Measurements from ENCODE around the gene CCDC198. TPM values are rescaled to one million over a fixed set of nuclear protein-coding genes. Genes with fewer than 3 reads are reported as not detected.

The CCDC198 gene
- total RNA-seq, 4 donors from 2014 or later: not detected

- TF ChIP-seq CTCF (IDR thresholded peaks at IDR 0.05) (no peak), POLR2AphosphoS5 (IDR thresholded peaks at IDR 0.05) (no peak), EP300 (IDR thresholded peaks at IDR 0.05) (no peak), POLR2A (IDR thresholded peaks at IDR 0.05) (no peak)
- DNase-seq (ENCODE audit: low spot score in 2 of 2): no peak
- 71% methylated on average over 2 of the region's 2 CpGs for WGBS
- H3K4me3 ChIP-seq: no peak overlapping the region
- H3K27ac ChIP-seq: no peak overlapping the region
- no peaks in the 10 kb centered on the region for H3K9me3 ChIP-seq
- H3K36me3 ChIP-seq: no peaks in the 10 kb centered on the region
- H3K4me1 ChIP-seq: no peaks in the 10 kb centered on the region
- H3K27me3 ChIP-seq: no peaks in the 10 kb centered on the region
Measured at GRCh38 chr14:57508756-57509155, 15.1 kb upstream of the CCDC198 start.

DNA sequence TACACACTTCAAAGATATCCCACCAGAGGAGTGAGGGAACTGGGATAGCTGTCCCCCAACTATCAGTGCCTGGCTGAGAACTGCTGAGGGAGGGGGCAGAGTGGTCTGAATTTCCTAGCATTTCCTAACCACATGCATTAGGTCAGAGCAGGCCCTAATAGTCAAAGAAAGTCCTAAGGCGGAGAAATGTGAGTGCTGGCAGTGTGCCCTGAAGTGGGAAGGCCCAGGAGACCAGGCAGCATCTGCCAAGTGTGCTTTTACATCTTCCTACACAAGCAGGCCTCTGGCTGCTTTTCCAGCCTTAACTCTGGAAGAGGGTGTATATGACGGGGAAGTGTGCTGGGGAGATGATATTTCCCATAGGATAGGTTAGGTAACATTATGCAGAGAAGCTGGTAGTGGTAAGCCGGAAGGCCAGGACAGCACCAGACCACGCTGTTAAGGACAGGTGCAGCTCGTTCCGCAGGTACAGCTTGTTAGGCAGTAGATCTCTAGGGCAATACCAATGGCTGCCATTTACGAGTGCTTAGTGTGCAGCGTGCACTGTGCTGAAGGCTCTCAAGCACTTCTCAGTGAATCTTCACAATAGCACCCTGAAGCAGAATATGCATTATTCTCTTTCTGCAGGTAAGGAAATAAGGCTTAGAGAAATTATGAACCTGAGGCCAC lies 9.1 kb upstream of the CCDC198 start:
- DNase-seq (ENCODE audit: low spot score in 2 of 2): no peak
- Histone ChIP-seq H3K27ac (no peak overlapping the region), H3K36me3 (no peaks in the 10 kb centered on the region), H3K9me3 (no peaks in the 10 kb centered on the region), H3K4me1 (peaks cover 2% of the 10 kb centered on the region), H3K27me3 (no peaks in the 10 kb centered on the region), H3K4me3 (no peak overlapping the region)
- TF ChIP-seq EP300 (IDR thresholded peaks at IDR 0.05): no peak
- TF ChIP-seq POLR2AphosphoS5 (IDR thresholded peaks at IDR 0.05): no peak
- TF ChIP-seq POLR2A (IDR thresholded peaks at IDR 0.05): no peak
- no peak for TF ChIP-seq CTCF (IDR thresholded peaks at IDR 0.05)
- 59% methylated on average over 8 of the region's 8 CpGs for WGBS

DNA sequence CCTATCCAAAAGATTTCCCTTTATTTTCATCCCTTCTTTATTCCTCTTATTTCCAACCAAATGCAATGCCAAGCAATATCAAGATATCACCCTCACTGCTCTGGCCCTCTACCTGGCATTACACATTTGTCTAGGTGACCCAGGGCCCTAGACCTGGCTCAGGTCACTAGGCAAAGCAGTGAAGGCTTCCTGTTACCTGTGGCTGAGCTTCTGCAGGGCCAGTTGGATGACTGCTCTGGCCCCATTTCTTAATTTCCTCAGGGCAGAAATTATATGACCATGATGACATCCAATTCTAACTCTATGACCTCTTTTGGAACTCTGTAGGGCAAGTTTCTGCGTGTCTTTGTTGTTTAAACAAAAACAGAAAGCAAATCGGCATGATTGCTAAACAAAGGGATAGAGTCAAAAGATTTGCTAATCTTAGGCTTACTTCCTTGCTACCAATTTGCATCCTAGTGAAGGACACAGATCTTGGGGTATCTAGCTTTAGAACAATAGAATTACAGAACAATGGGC lies 7.4 kb upstream of the CCDC198 start:
- H3K27ac ChIP-seq: no peak overlapping the region
- no peak for DNase-seq (ENCODE audit: low spot score in 2 of 2)
- H3K4me3 ChIP-seq: no peak overlapping the region
- H3K4me1 ChIP-seq: peaks cover 2% of the 10 kb centered on the region
- no peaks in the 10 kb centered on the region for H3K27me3 ChIP-seq
- WGBS: 16% methylated on average over 2 of the region's 2 CpGs
- TF ChIP-seq CTCF (IDR thresholded peaks at IDR 0.05) (no peak), EP300 (IDR thresholded peaks at IDR 0.05) (no peak), POLR2A (IDR thresholded peaks at IDR 0.05) (no peak), POLR2AphosphoS5 (IDR thresholded peaks at IDR 0.05) (no peak)
- H3K36me3 ChIP-seq: no peaks in the 10 kb centered on the region
- no peaks in the 10 kb centered on the region for H3K9me3 ChIP-seq

DNA sequence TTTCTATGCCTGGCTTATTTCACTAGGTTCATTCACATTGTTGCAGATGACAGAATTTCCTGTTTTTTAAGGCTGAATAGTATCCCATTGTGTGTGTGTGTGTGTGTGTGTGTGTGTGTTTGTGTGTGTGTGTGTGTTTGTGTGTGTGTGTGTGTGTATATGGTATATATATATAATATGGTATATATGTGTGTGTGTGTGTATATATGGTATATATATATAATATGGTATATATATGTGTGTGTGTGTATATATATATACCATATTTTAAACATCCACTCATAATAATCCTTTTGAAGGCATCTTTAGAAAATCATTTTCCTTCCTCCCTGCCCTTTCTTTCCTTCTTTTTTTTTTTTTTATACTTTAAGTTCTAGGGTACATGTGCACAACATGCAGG lies 5.0 kb upstream of the CCDC198 start:
- no peak overlapping the region for H3K27ac ChIP-seq
- no peak for TF ChIP-seq POLR2A (IDR thresholded peaks at IDR 0.05)
- no peak for TF ChIP-seq EP300 (IDR thresholded peaks at IDR 0.05)
- TF ChIP-seq CTCF (IDR thresholded peaks at IDR 0.05): no peak
- TF ChIP-seq POLR2AphosphoS5 (IDR thresholded peaks at IDR 0.05): no peak

GRCh38 chr14:57498035-57498434 lies 4.4 kb upstream of the CCDC198 start:
- TF ChIP-seq EP300 (IDR thresholded peaks at IDR 0.05) (no peak), CTCF (IDR thresholded peaks at IDR 0.05) (no peak), POLR2A (IDR thresholded peaks at IDR 0.05) (no peak), POLR2AphosphoS5 (IDR thresholded peaks at IDR 0.05) (no peak)
- H3K9me3 ChIP-seq: no peaks in the 10 kb centered on the region
- no peaks in the 10 kb centered on the region for H3K36me3 ChIP-seq
- no peak overlapping the region for H3K27ac ChIP-seq
- 93% methylated on average over 4 of the region's 4 CpGs for WGBS
- no peaks in the 10 kb centered on the region for H3K27me3 ChIP-seq
- H3K4me3 ChIP-seq: no peak overlapping the region
- no peak for DNase-seq (ENCODE audit: low spot score in 2 of 2)
- peaks cover 2% of the 10 kb centered on the region for H3K4me1 ChIP-seq

More for the DNA sequence above, 5.0 kb upstream of the CCDC198 start:
- no peaks in the 10 kb centered on the region for H3K9me3 ChIP-seq
- no peak overlapping the region for H3K4me3 ChIP-seq
- H3K36me3 ChIP-seq: no peaks in the 10 kb centered on the region
- no peaks in the 10 kb centered on the region for H3K27me3 ChIP-seq
- no peak for DNase-seq (ENCODE audit: low spot score in 2 of 2)
- H3K4me1 ChIP-seq: peaks cover 2% of the 10 kb centered on the region

All from suprapubic skin (tissue), 4 donors.